Neuron (in vitro differentiated cells): Measurements from ENCODE around the gene GPR89A.

ENCODE experiments used
- H2AFZ ChIP-seq: one replicate; pipeline ENCODE4 v1.6.1; 2013; ENCODE audit warnings: low read depth, mild to moderate bottlenecking, inconsistent platforms, low read length, moderate library complexity
- H3K27me3 ChIP-seq: one replicate; pipeline ENCODE4 v1.6.1; 2013; ENCODE audit warnings: low read length; ENCODE audit not compliant: insufficient read depth
- H3K36me3 ChIP-seq: one replicate; pipeline ENCODE4 v1.6.1; 2013; ENCODE audit warnings: low read length; ENCODE audit not compliant: insufficient read depth
- H3K4me1 ChIP-seq: one replicate; pipeline ENCODE4 v1.6.1; 2013; ENCODE audit warnings: low read length; ENCODE audit not compliant: insufficient read depth
- H3K4me3 ChIP-seq: 2 replicates; pipeline ENCODE4 v1.5.1; 2013; ENCODE audit warnings: mild to moderate bottlenecking, low read length, moderate library complexity
- H3K9me3 ChIP-seq: one replicate; pipeline ENCODE4 v1.6.1; 2013; ENCODE audit warnings: low read length

The GPR89A gene

DNA sequence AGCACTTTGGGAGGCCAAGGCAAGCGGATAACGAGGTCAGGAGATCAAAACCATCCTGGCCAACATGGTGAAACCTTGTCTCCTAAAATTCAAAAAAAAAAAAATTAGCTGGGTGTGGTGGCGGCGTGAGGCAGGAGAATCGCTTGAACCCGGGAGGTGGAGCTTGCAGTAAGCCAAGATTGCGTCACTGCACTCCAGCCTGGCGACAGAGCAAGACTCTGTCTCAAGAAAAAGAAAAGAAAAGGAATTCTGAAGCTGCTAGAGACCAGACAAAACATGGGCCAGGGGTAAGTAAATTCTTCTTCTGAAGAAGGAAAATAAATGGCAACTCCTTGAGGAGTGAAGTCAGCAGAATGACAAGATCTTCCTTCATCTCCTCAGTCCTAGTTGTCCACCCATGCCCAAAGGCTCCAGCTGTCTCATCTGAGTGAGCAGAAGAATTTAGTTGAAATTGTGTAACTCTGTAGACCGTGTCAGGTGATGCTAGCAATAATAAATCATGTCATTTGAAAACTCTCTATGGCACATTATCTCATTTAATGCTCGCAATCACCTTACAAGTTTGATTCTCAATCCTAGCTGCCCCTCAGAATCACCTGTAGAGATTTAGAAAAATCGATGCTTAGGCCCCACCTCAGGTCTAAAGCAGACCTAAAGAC lies 85.1 kb downstream of the GPR89A start:
- Histone ChIP-seq H3K36me3 (no peaks in the 10 kb centered on the region), H3K9me3 (no peaks in the 10 kb centered on the region), H3K4me3 (no peak overlapping the region), H3K4me1 (peaks cover 4% of the 10 kb centered on the region), H3K27me3 (no peaks in the 10 kb centered on the region), H2AFZ (no peak overlapping the region)

DNA sequence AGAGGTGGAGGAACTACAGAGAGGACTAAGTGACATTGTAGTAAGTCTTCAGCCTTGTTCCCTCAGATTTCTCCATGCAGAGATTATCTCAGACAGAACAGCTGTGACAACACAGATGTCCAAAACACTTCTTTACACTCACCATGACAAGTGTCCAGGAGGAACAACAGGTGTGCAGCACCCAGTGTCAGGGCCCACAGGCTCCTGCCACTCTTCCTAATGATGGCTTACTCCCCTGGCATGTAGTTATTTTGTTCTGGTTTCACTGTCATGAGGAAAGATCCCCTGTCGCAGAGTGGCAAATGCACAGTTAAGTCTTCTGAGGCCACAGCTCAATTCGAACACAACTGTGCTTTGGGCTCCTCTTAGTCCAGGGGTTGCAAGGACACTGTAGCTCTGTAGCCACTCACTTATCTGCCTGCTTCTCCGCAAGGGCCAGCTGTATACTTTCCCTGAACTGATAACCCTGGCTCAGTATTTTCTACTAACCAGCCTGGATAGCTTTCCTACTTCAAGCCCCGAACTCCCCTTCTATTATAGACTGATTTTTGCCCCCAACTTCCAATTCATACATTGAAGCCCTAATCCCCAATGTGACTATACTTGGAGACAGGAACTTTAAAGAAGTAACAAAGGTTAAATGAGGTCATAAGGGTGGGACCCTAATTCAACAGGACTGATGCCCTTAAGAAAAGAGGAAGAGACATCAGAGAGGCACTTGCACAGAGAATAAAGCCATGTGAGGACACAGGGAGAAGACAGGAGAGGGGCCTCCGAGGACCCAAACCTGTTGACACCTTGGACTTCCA lies 88.2 kb downstream of the GPR89A start:
- H3K9me3 ChIP-seq, result no peaks in the 10 kb centered on the region
- H3K36me3 ChIP-seq, result no peaks in the 10 kb centered on the region
- H3K4me3 ChIP-seq, result no peak overlapping the region
- no peaks in the 10 kb centered on the region for H3K27me3 ChIP-seq
- no peaks in the 10 kb centered on the region for H3K4me1 ChIP-seq
- H2AFZ ChIP-seq, result no peak overlapping the region

DNA sequence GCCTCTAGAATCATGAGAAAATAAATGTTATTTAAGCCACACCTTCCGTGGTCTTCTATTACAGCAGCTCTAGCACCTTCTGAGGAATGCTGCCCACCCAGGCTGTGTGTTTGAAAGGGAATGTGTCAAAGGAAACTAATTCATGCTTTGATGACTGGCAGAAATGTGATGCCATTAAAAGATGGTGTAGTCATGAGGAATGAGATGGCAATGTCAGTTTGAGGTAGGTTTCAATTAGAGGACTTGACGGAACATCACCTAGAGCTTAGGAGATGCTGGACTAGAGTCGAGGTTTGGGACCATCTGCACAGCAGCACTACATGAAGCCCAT lies 88.8 kb downstream of the GPR89A start:
- Histone ChIP-seq H3K36me3 (no peaks in the 10 kb centered on the region), H3K4me3 (no peak overlapping the region), H3K27me3 (no peaks in the 10 kb centered on the region), H2AFZ (no peak overlapping the region), H3K4me1 (no peaks in the 10 kb centered on the region), H3K9me3 (no peaks in the 10 kb centered on the region)

DNA sequence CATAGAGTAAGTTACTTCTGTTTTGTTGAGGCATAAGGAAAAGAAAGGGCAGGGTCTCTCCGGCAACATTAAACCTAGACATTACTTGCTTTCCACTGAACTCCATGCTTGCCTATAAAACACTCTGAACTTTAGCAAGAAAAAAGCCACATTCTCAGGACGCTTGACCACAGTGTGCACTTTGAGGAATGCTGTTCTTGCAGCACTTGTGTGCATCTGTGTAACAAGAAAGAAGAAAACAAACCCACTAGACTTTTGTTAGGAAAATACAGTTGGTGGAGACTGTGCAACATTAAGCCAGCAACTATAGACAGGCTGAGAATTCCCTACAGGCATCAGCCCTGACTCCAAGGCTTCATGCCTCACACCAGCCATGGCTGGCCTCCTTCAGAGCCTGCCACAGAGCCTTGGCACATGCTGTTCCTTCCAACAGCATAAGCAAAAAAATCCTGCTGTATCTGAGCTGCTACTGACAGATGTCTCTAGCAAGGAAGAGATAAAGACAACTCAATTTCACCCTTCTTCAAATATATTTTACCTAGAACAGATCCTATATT lies 93.6 kb downstream of the GPR89A start:
- Histone ChIP-seq H3K4me3 (no peak overlapping the region), H3K27me3 (no peaks in the 10 kb centered on the region), H2AFZ (no peak overlapping the region), H3K9me3 (no peaks in the 10 kb centered on the region), H3K4me1 (no peaks in the 10 kb centered on the region), H3K36me3 (no peaks in the 10 kb centered on the region)

DNA sequence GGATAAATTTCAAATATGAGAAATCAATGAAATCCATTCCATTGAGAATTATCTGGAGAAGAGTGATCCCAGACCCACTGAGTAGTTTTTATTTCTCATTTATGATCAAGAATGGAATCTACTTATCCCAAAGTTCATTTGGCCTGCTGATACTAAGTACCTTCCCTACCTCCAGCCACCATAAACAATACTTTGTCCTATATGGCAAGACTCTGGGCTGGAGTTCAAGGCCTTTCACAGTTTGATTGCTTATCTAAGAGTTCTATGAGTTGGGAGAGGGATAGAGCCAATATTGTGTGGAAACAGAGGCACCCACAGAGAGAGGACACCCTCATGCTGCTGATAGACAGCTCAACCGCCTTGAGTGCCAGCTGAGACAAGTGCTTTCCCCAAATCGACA lies 94.3 kb downstream of the GPR89A start:
- no peaks in the 10 kb centered on the region for H3K9me3 ChIP-seq
- no peak overlapping the region for H3K4me3 ChIP-seq
- H3K4me1 ChIP-seq, result no peaks in the 10 kb centered on the region
- H3K36me3 ChIP-seq, result no peaks in the 10 kb centered on the region
- no peak overlapping the region for H2AFZ ChIP-seq
- no peaks in the 10 kb centered on the region for H3K27me3 ChIP-seq

DNA sequence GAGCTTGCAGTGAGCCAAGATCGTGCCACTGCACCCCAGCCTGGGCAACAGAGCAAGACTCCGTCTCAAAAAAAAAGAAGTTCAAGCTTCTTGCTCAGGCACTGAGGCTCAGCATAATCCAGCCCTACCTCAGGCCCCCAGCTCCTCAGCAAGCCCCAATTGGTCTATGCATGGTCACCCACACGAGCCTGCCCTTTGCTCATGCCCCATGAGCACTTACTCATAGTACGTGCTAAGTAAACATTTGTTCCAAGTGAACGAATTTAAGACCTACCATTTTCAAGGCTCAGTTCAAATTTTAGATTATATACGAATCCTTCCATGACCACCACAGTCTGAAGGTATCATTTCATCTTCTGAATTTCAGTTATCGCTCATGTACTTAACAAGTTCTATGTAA lies 95.0 kb downstream of the GPR89A start:
- H2AFZ ChIP-seq, result no peak overlapping the region
- H3K4me1 ChIP-seq, result no peaks in the 10 kb centered on the region
- no peaks in the 10 kb centered on the region for H3K27me3 ChIP-seq
- H3K9me3 ChIP-seq, result no peaks in the 10 kb centered on the region
- no peaks in the 10 kb centered on the region for H3K36me3 ChIP-seq
- no peak overlapping the region for H3K4me3 ChIP-seq

DNA sequence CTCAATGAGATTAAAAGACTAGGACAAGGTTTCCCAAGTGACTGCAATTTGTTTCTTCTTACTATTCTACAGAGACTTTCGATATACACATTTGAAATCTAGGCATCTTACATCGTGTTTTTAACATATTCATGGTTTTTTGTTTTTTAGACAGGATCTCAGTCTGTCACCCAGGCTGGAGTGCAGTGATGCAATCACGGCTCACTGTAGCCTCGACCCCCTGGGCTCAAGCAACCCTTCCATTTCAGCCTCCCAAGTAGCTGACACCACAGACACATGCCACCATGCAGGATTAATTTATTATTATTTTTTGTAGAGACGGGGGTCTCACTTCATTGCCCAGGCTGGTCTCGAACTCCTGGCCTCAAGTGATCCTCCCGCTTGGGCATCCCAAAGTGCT lies 97.8 kb downstream of the GPR89A start:
- Histone ChIP-seq H3K4me1 (no peaks in the 10 kb centered on the region), H2AFZ (no peak overlapping the region), H3K9me3 (no peaks in the 10 kb centered on the region), H3K36me3 (no peaks in the 10 kb centered on the region), H3K4me3 (no peak overlapping the region), H3K27me3 (no peaks in the 10 kb centered on the region)

DNA sequence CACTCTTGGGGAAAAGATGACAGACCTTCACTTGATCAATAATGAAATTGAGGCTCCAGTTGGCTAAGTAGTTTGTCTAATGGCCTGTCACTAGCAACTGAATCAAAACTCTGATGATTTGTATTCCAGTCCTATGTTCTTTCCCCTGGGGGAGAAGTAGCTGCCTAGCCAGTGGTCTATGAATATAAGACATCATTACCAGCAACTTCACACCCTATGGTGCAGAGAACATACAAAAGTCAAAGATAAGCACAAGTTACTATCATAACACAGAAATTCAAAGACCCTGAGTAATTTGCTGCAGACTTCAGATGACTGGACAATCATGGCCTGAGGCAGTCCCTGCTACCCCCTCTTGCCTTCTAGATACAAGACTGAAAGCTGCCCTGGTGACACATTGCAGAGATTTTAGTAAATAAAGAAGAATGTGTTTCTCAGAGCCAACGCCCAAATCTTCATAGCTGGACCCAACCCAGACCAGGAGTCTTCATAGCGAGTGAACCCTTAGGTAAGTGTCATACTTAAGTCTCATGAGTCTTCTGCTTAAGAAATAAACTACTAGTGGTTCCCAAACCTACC lies 98.4 kb downstream of the GPR89A start:
- H3K4me3 ChIP-seq, result no peak overlapping the region
- H3K4me1 ChIP-seq, result no peaks in the 10 kb centered on the region
- no peak overlapping the region for H2AFZ ChIP-seq

DNA sequence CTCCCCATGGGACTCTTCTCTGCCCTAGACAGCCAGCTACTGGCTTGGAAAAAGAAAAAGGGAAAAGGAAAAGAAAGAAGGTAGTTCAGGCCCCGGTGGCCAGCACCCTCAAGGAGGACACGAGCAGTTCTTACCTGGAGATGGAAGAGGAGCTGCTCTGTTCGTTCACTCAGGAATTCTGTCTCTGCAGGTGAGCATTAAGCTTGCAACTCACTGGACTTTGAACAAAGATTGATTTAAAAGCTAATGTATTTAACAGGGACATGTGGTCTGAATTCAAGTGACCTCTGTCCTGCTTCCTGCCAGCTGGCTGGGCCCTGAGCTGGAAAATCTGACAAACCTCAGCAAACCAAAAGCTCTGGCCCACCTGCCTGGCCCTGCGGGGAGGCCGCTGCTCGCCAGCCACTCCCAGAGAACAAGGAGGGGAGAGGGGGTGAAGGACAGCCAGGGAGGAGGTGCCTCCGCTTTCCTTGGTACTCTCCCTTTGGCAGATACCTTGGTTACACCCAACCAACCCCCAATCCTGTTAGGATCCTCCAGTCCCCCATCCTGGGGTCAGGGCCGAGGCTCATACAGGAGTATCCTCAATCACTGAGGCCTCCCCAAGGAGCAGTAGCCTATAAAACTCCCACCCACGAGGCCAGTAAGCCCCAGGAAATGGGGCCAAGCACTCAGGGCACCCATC lies 99.5 kb downstream of the GPR89A start, which contains the start of gene PDZK1:
PDZK1 (minus strand) TSS at position 186 of the 685 bp plus-strand sequence. CDS start 19,347 bp downstream, outside the sequence.
- H3K4me3 ChIP-seq, result no peak within 1 kb of the TSS
- no peak within 1 kb of the TSS for H2AFZ ChIP-seq
- H3K27me3 ChIP-seq, result no peaks in the 10 kb centered on the region
- no peaks in the 10 kb centered on the region for H3K9me3 ChIP-seq
- no peaks in the 10 kb centered on the region for H3K36me3 ChIP-seq
- H3K4me1 ChIP-seq, result no peaks in the 10 kb centered on the region

More for the DNA sequence above, 98.4 kb downstream of the GPR89A start:
- H3K27me3 ChIP-seq, result no peaks in the 10 kb centered on the region
- H3K9me3 ChIP-seq, result no peaks in the 10 kb centered on the region
- no peaks in the 10 kb centered on the region for H3K36me3 ChIP-seq

DNA sequence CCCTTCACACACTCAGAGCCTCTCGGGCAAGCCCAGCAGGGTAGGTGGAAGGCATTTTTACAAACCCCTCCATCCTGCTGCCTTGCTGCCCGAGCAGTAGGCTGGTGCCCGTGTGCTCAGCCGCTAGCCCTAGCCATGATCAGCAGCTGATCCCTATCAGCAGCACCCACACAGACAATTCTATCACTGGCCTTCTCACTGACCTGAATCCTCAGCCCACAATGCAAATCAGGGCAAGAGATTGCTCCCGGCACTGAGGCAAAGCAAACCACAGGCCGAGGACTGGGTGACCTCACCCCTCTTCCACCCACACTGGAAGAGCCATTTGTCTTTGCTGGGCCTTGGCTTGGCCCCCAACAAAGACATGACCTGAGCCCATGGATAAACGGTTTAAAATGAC lies 100.3 kb downstream of the GPR89A start:
- H3K9me3 ChIP-seq, result no peaks in the 10 kb centered on the region
- no peak overlapping the region for H2AFZ ChIP-seq
- no peaks in the 10 kb centered on the region for H3K27me3 ChIP-seq
- H3K4me1 ChIP-seq, result no peaks in the 10 kb centered on the region
- H3K36me3 ChIP-seq, result no peaks in the 10 kb centered on the region
- H3K4me3 ChIP-seq, result no peak overlapping the region

DNA sequence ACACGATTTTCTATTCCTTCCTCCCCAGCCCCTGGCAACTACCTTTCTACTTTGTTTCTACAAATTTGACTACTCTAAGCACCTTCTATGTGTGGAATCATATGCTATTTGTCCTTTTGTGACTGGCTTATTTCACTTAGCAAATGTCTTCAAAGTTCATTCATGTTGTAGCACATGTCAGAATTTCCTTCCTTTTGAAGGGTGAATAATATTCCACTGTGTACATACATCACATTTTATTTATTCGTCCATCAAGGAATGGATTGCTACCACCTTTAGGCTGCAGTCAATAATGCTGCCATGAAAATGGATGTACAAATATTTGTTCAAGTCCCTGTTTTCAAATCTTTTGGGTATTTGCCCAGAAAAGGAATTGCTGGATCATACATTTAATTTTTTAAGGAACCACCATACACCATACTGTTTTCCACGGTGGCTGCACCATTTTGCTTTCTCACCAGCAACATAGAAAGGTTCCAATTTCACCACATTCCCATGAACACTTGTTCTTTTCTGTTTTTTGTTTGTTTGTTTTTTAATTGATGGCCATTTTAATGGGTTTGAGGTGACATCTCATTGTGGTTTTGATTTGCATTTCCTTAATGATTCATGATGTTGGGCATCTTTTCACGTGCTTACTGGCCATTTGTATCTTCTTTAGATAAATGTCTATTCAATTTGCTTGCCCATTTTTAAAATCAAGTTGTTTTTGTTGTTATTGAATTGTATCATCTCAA lies 102.7 kb downstream of the GPR89A start:
- Histone ChIP-seq H3K36me3 (no peaks in the 10 kb centered on the region), H3K4me3 (no peak overlapping the region), H2AFZ (no peak overlapping the region), H3K9me3 (no peaks in the 10 kb centered on the region), H3K4me1 (no peaks in the 10 kb centered on the region), H3K27me3 (no peaks in the 10 kb centered on the region)

DNA sequence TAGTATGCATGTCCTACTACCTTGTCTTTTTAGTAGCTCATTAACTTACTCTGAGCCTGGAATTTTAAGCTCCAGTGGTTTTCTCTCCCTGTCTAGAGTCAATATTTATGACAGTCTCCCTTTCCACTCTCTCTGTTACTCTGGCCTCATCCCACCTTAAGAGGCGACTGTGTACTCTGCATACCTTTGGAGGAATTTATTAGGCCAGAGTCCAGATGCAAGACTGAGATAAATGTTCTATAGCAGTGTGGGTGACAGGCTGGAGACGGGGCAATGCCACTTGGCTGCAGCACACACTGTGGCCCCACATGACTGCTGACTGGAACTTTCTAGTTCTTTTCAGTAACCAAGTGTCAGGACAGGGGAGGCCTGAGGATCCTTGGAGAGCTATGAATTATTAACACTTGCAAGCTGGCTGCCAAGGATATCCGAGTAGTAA lies 103.4 kb downstream of the GPR89A start:
- H3K36me3 ChIP-seq, result no peaks in the 10 kb centered on the region
- H2AFZ ChIP-seq, result no peak overlapping the region
- H3K4me3 ChIP-seq, result no peak overlapping the region
- no peaks in the 10 kb centered on the region for H3K9me3 ChIP-seq
- H3K27me3 ChIP-seq, result no peaks in the 10 kb centered on the region
- H3K4me1 ChIP-seq, result peaks cover under 1% of the 10 kb centered on the region
